ENCODE data around the gene SLC7A10.
"Not testable (repeated sequence)": the region's sequence is repeated elsewhere in the genome, so short reads cannot be mapped to it uniquely, and the experiment has no call there.

The SLC7A10 gene

DNA sequence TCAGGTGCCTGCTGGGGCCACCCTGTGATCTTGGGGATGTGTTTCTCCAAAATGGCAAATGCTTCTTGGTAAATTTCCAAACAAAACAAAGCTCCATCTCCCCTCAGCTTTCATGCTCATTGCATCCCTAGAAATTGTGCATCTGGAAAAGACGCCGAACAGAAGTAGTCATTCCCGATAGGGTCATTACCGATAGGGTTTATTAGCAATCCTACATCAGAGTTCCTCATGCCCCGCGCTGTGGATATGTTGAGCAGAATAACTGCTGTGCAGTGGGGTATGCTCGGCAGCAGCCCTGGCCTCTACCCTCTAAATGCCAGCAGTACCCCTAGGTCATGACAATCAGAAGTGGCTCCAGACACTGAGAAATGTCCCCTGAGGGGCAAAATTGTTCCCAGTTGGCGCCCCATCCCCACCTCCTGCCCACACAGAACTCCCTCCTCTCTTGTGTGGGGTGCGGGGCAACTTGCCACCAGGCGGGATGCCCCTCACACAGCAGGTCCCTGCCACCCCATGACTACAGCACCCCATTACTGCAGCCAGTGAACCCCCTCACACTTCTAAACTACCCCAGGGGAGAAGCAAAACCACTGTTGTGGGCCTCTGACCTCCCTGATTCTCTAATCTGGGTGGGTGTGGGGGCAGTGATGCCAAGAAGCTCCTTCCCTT lies 13.0 kb upstream of the SLC7A10 start:
- DNase-seq (ENCODE audit: low read depth in 2 of 2), result no peak

DNA sequence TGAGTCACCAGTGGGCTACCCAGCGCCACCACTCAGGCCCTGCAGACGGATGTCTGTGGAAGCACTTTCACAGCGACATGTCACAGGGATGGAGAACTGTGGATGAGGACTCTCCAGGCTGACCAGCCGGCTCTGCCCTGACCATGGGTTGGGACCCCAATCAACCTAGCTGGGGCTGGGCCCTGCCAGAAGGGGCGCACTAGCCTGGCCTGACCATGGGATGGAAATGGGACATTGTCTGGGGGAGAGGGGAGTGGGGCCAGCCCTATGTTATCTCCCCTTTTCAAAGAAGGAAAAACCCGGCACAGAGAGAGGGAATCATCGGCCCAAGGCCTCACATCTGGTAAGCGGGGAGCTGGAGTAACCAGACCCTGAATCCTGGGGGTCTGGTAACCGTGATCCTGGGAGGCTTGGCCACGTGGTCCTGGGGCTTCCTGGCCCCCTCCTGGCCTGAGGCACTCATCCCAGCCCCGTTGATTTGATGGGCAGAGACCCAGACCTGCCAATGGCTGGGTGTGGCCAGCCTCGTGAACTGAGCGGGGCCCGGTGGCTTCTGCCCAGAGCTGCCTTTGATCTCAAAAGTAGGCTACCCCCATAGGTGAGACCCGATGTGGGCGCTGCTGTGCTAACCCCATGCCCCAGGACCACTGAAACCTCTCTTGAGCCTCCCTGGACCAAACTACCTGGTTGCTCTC lies 11.2 kb upstream of the SLC7A10 start:
- DNase-seq (ENCODE audit: low read depth in 2 of 2), result no peak

DNA sequence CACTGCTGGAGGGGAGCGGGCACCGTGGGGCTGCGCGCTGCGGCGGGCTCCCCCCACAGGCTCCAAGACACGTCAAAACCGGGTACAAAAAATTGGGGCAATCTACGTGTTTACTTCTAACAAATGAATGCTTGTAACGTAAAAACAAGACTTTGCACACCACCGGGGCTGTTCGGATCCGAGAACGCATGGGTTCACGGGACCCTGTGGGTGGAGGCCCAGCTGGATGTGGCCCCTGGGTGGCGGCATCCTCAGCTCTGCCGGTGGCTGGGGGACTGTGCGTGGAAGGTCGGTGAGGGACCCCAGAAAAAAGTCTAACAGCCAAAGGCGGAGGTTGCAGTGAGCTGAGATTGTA lies 10.3 kb upstream of the SLC7A10 start:
- no peak for DNase-seq (ENCODE audit: low read depth in 2 of 2)

DNA sequence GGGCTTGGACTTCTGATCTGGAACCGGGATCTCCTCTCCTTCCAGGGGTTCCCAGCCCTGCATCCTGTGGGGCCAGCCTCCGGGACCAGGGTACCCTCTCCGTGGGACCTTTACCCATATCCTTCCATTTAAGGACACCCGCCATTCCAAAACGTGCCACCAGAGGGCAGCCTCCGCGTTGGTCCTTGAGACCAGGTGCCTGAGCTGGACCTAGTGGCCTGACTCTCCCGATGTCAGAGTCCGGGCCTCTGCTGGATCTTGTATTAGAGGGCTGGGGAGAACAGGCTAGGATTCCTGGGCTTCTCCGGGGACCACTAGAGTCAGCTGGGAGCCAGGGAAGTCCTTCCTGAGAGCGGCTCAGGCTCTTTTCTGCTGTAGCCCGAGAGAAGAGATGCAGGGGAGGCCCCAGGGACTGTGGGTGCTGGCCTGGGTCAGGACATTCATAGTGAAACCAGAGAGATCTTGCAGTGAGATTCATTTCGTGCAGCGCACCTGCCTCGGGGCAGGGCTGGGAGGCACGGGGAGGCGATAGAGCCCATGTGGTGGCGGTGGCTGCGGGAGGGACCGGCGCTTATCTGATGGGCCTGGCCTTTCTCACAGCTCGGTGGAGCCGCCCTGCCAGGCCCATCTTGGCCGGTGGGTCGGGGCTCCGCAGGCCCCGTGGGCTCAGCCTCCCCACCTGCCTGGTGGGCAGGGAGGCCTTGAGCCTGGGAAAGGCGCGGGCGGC lies 9.8 kb upstream of the SLC7A10 start:
- DNase-seq (ENCODE audit: low read depth in 2 of 2), result peak; percentile 9 to 13

DNA sequence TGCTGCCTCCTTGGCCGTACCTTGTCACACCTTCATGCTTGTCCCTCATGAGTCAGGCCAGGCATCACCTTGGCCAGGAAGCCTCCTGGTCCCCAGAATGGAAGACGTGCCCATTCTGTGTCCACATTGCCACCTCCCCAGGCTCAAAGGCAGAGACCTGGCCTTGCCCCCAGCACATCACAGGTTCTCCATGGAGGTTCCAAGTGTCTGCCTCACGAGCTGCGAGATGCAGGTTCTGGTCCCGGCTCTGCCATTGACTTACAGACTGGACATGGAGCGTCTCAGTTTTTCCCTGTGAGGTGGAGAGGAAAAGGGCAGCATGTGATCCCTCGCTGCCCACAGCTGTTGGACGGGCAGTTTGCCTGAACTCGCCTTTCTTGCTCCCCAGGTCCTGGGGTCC lies 9.1 kb upstream of the SLC7A10 start:
- no peak for DNase-seq (ENCODE audit: low read depth in 2 of 2)

DNA sequence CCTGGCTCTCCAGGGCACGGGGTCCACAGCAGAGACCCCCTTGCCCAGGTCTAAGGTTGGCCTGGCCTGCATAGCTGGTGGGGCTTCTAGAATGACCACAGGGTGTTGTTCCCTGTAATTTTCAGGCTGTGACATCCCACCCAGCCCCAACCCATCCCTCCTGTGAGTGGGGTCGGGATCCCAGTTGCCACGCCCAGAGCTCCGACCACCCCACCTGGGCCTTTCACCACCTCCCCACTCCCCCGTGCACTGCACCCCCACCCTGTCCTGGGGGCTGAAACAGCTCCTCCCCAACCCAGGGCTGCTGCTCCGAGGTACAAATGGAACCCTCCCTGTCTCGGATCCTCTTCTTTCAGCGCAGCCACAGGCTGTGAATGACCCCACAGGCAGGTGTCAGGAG lies 8.4 kb upstream of the SLC7A10 start:
- DNase-seq (ENCODE audit: low read depth in 2 of 2), result no peak

DNA sequence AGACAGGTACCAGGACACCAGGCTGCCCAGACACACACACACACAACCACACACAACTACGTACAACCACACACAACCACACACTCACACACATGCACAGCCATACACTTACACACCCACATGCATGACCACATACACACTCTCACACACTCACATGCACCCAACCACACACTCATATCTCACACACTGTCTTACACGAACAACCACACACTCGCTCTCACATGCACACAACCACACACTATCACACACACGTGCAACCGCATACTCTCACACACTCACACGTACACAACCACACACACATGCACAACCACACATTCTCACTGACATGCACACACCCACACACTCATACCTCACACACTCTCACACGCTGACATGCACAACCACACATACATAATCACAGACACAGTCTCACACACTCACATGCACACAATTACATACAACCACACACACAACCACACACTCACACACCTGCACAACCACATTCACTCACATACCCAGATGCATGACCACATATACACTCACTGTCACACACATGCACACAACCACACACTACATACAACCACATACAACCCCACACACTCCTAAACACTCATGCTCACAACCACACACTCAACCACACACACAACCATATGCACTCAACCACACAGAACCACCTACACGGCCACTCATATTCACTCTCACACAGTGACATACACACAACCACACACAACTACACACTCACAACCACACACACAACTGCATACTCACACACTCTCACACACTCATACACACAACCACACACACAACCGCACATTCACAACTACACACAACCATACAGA lies 7.6 kb upstream of the SLC7A10 start:
- no peak for DNase-seq (ENCODE audit: low read depth in 2 of 2)

DNA sequence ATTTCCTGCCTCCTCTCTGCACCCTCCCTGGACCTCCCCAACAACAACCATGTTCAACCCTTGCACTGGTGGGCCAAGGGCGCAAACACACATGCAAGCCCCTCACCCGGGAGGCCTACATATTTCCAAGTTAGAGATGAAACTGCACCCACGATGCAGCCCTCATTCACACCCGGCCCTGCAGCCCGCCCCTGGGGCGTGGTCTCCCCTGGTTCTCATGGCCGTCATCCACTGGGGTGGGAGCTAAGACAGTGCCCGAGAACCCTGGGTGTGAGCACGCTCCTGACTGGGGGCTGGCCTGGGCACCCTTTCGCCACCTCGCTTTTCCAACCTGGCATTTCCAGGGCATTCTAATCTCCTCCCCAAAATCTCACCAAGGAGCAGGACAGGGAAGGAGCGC lies 7.0 kb upstream of the SLC7A10 start:
- no peak for DNase-seq (ENCODE audit: low read depth in 2 of 2)

DNA sequence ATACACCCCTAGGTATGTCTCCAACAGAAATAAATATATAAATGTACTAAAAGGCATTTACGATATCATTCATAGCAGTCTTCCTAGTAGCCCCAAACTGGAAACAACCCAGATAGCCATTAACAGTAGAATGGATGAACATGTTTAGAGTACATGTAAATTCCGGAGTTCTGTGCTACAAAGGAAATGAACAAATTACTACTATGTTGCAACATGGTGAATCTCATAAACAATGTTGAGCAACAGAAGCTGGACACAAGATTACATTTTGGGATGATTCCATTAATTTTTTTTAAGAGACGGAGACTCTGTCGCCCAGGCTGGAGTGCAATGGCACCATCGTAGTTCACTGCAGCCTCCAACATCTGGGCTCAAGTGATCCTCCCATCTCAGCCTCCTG lies 5.9 kb upstream of the SLC7A10 start:
- no peak for DNase-seq (ENCODE audit: low read depth in 2 of 2)

DNA sequence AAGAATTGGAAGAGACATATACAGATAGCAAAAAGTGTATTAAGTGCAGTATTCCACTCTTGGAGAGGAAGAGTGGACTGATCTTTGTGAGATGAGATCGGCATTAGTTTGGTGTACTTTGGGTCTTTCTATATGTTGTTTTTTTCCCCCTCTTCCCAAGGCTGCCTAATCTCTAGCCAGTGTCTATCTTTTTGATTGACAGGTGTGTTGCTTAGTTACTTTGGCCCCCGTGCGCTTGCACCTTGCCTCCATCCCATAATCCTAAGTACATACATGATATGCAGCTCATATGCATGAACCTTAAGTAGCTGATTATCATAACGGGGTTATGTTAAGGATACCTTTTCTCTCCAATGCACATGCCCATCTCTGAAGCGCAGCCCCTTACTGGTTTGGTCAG lies 4.3 kb upstream of the SLC7A10 start:
- no peak for DNase-seq (ENCODE audit: low read depth in 2 of 2)

DNA sequence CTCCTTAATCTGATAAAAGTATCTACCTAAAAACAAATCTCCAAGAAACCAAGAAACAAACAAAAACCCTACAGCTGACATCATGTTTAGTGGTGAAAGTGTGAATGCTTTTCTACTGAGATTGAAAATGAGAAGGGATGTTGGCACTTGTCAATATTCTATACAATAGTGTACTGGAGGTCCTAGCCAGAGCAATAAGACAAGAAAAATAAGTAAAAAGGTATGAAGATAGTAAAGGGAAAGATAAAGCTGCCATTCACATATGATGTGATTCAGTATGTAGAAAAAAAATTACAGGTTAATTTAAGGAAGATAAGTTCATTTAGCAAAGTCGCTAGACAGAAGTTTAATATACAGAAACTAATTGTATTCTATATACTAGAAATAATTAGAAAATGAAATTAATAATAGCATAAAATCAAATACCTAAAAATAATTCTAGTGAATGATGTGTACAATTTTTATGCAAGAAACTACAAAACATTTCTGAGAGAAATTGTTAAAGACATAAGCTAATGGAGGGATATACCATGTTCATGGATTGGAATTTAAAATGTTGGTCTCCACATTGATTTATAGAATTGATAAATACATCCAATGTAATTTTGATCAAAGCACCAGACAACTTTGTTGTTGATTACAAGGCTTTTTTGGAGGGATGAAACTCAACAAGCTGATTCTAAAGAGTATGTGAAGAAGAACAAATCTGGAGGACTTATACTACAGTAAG lies 2.4 kb upstream of the SLC7A10 start:
- no peak for DNase-seq (ENCODE audit: low read depth in 2 of 2)

DNA sequence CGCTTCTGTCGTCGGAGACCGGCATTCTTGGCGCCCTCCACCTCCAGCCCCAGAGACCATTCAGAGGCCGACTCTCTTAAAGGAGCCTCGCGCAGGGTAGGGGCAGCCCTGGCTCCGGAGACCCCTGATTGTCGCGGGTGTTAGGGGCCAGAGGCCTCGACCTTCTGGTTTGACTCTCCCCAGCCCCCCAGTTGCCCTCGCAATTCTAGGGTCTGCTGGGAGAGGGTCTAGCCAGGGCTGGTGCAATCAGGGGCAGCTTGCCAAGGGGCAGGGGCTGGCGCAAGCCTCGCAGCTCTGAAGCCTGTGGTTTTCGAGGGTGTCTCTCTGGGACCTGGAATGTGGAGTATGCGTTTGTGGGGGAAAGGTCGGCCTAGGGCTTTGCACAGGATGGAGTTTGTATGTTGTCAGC lies 1.6 kb upstream of the SLC7A10 start:
- DNase-seq (ENCODE audit: low read depth in 2 of 2), result no peak

DNA sequence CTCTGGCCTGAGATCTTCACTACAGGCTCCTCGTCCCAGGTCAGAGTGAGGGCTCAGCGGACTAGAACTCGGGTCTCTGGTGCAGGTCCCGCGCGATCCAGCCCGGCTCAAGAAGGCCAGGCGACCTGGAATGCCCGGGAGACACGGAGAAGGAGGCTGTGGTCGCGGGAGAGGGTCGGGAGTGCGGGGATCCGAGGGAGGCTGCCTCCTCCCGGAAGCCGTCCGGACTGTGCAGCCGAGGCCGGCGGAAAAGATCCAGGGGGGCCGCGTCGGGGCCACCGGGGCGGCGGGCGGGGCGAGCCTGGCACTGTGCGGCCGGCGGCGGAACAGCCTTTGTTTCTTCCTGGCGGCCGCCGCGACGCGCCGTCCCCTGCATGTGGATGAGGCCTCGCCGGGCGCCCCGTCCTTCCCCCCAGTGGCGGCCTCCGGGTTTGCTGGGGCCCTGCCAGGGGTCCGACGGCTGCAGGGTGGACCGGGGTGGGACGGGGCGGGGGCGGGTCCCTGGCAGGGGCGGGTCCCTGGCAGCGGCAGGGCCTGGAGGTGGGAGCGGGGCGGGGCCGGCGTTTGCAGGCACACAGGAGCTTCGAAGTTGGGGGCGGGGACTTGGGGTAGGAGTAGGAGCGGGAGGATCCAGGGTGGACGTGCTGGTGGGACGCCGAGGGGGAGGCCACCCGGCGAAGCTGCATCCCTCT lies 1.0 kb upstream of the SLC7A10 start:
- no peak for DNase-seq (ENCODE audit: low read depth in 2 of 2)

DNA sequence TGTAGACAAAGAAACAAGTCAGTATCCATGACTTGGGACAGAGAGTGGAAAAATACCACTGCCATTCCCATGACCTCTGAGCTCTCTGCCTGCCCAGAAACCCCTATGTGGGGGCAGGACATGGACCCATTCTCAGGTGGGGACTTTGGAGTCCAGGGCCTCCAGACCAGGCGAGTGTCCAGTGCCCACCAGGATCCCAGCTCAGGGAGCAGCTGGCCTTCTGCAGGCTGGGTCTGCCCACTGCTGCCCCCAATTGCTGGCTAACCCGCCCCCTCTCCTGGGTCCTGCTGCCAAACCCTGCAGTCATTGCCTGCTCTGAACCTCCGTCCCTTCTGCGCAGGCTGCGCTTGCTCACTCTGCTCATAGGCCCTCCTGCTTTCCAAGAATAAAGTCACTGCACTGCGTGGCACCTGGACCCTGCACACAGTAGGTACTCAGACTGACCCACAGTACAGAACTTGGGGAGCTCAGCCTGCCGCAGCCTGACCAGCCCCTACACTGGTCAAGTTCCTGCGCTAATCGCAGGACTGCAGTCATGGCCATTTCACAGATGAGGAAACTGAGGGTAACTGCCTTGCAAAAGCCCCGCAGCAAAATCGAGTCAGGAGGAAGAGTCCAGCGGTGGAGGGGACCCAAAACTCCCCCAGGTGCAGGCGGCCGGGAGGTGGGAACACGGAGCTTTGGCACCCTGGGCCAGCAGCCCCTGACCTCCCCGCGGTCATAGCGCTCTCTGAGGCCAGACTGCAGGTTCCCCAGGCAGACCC lies 774 bp downstream of the SLC7A10 start:
- no peak for DNase-seq (ENCODE audit: low read depth in 2 of 2)

DNA sequence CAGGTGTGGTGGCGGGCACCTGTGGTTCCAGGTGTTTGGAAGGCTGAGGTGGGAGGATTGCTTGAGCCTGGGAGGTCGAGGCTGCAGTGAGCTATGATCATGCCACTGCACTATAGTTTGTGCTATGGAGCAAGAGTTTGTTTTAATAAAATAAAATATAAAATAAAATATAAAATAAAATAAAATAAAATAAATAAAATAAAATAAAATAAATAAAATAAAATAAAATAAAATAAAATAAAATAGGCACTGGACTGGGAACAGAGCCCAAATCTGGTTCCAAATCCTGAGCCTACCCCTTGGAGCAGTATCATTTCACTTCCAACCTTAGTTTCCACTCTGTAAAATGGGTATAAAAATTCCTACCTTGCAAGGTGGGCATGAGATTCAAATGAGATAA lies 3.4 kb downstream of the SLC7A10 start:
- DNase-seq (ENCODE audit: low read depth in 2 of 2), result not testable (repeated sequence)

DNA sequence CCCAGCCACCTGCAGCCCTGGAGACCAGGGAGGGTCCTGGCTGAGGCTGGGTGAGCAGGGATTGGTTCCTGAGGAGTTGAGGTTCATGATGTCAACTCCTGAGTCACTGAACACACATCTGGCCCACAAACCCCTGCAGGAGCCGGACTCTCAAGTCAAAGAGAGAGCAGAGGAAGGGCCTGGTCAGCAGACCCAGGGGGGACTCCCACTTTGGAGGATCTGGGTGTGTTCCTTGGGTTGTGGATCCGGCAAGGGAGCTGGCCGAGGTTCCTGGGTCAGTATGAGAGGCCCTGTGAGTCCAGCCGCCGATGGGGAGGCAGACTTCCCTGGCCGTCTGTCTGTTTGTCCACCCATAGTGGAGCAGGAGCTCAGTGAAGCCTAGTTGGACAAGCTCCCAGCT lies 4.0 kb downstream of the SLC7A10 start:
- DNase-seq (ENCODE audit: low read depth in 2 of 2), result no peak

DNA sequence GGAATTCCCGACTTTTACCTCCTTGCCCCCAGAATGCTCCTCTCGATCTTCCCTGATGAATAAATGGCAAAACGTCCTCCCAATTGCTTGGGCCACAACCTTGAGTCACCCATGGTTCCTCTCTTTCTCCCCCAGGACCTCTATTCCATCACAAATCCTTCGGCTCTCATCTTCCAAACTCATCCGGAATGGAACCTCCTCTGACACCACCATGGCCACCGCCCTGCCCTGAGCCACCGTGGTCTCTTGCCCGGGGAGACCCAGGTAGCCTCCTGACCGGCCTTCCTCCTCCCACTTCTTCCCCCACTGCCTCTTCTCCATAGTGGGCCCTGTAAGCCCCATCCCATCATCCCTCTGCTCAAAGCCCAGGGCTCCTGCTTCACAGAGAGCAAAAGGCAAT lies 4.9 kb downstream of the SLC7A10 start:
- DNase-seq (ENCODE audit: low read depth in 2 of 2), result no peak

DNA sequence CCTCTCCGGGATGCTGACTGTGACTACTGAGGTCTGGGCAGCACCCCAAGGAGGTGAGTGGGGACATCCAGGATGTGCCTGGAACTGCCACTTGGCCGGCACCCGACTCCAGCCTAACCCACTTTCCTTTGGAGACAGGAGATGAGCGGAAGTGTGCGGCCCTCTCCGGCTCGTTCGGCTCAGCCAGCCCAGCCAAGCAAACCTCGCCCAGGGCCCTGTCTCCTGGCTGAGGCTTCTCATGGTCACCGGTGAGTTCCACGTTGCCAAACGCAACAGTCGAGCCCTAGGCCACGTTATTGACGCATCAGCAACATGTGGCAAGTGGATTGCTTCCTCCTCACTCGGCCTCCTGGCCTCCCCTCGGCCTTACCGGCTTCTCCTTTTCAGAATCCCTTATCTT lies 5.5 kb downstream of the SLC7A10 start:
- no peak for DNase-seq (ENCODE audit: low read depth in 2 of 2)

DNA sequence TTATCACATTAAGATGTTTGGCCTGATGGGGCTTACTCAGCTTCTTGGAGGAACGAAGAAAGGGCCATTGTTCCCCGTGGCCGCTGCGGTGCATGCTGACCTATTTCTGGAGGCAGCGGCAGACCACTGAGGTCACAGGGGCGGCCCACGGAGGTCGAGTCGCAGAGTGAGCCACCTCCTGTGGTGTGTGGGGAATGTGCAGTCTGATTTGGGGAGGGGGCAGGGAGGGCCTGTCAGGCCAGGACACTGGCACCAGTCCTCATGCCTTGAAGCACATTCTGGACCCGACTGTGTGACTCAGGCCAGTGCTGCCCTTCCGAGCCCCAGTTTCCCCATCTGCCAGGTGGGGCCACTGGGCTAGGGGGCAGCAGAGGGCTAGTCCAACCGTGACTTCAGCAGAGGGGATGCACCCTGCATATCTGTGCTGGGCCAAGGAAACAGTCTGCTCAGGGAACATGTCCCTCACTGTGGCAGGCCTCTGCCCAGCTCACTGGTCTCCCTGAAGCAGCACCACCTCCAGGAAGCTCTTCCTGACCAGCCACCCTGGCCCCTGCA lies 6.3 kb downstream of the SLC7A10 start:
- DNase-seq (ENCODE audit: low read depth in 2 of 2), result no peak

DNA sequence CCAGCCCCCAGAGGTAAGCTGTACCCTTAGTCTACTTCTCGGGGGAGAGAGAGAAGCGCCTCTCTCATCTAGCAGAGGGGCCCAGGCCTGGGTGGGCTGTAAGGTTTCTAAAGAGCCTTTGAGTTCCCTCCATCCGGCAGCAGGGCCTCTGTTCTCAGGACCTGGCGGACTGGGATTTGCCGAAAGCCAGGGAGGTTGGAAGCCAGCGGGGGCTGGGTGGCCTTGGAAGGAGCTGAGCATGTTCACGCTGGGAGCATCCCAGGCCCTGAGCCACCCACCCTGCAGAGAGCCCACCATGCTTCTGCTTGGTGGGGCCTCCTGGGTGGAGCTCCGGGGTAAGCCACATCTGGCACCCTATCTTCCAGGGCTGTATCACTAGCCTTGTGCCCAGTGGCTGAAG lies 7.8 kb downstream of the SLC7A10 start:
- DNase-seq (ENCODE audit: low read depth in 2 of 2), result no peak

All from fibroblast of skin of left biceps (primary cell).